IPS-NIHi11 (cell line): Measurements from ENCODE around the gene DDB1.
"Not testable (repeated sequence)": the region's sequence is repeated elsewhere in the genome, so short reads cannot be mapped to it uniquely, and the experiment has no call there.

Experiments used
- DNase-seq: peaks from one replicate; pipeline ENCODE4 v3.0.0; 2012; ENCODE audit warnings: mixed read lengths, low spot score

DDB1 gene

GRCh38 chr11:61268588-61269250 is 64.2 kb downstream of the DDB1 start:
- DNase-seq: no peak

GRCh38 chr11:61267437-61267841 is 65.5 kb downstream of the DDB1 start:
- no peak for DNase-seq

DNA sequence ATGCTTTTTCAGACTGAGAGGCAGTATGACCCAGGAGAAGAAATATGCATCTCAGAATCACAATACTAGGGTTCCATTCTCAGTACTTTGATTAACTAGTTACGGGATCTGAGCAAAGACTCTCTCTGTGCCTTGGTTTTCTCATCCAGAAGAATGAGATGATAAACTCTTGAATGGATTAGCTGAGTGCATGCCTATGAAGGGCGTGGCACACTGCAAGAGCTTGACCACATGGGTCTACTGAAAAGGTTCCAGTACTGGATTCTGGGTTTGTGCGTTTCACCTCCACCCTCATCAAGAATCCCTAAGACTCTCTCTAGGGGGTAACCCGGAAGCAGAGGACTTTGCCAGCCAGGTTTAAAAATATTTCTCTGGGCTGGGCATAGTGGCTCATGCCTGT is 66.3 kb downstream of the DDB1 start:
- DNase-seq: no peak

DNA sequence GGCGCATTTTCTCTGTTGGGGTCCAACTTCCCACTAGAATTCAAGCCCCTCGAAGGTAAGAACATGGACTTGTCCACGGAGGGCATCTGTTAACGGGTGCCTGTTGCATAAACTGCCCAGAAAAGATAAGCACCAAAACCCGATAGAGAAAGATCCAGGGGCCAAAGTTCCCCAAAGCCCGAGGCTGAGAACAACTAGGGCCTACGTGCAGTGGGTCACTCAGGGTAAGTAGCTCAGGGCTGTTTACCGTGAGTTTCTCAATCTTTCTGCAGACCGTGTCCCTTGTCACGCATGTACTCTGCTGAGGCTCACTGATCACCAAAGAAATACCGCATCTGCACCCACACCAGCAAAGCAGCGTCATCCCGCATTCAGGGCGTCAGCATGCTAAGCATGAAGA is 67.5 kb downstream of the DDB1 start:
- no peak for DNase-seq

GRCh38 chr11:61264795-61265194 is 68.1 kb downstream of the DDB1 start:
- DNase-seq: no peak

DNA sequence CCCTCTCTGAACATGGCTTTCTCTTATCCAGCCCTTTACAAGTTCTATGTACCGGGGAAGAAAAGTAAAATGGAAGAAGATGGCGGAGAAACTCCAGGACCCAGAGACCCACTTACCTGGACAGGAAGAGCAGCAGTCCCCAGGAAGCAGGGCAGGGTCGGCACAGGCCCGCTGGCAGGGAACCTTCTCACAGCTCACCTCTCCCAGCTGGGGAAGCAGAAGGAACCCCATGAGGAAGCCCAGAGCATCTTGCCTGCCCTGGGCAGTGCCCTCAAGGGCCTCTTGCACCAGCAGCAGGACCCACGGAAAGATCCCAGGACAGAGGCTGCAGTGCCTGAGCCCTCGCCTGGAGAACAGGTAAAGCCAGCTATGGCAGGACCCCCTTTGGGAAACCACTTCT is 68.5 kb downstream of the DDB1 start:
- DNase-seq: no peak

DNA sequence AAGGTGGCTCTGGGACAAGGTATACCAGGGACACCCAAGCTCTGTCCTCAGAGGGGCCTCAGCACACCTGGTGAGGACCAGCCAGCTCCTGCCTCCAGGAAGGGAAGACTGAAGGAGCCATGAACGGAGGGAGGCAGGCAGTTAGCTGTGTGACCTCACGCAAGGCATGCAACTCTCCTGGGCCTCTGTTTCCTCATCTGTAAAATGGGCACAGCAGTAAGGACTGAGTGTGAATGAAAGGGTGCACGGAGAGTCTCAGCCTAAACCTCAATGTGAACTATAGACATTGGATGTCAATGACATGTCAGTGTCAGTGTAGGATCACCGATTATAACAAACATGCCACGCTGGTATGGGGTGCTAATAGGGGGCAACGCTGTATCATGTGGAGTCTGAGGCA is 73.5 kb downstream of the DDB1 start:
- DNase-seq: no peak

DNA sequence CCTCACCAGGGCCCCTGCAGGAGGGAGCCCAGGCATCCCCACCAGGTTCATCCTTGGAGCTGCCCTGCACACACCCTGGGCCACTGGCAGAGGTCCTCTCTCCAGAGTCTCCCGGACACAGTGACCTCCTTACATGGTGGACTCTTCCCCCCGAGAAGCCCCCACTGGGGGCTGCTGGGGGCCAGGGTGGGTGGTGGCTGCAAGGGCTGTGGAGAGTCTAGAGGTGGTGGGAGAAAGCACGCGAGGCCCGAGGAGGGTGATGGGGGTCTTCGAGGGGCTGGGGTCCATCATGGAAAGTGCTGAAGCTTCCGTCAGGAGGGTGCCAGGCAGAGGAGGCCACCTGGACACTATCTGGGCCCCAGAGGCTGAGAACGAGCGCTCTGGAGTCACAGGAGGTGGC is 74.4 kb downstream of the DDB1 start:
- DNase-seq: no peak

DNA sequence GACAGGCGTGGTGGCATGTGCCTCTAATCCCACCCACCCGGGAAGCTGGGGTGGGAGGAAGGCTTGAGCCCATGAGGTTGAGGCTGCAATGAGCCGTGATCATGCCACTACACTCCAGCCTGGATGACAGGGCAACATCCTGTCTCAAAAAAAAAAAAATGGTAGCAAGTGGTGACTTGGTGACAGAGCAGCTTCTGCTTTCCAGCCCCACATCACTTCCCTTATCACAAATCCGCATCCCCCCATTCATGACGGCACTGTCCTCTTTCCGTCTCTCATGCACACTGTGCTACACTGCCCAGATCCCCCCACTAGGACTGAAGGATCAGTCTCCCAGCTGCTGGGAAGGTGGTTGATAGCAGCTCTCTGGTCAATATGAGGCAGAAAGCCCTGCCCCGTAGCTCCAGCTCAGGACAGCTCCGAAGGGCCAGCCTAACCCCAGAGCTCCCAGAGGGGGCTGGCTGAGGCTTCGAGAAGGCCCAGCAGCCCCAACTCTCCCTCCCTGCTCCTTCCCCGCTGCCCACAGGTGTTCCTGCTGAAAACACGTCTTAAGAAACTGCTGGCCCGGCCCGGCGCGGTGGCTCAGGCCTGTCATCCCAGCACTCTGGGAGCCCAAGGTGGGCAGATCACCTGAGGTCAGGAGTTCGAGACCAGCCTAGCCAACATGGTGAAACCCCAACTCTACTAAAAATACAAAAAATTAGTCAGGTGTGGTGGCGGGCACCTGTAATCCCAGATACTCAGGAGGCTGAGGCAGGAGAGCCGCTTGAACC is 76.0 kb downstream of the DDB1 start:
- DNase-seq: no peak

GRCh38 chr11:61254403-61255025 is 78.4 kb downstream of the DDB1 start:
- DNase-seq: peak; percentile 93

DNA sequence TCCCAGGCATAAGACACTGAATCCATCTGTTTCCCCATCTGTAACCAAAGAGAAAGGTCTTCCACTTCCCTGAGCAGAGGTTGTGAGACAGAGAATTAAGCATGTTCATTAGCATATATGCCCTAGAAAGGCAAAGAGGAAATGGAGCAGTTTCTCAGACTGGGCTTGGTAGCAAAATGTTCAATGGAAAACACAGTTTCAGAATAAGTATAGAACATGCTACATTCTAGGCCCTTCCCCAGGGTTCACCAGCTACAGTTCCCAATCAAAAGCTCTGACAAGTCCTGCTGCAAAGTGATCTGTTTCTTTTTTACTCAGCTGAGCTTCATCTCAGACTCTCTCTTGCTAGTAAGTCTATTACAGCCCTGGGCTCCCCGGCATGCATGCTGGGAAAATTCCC is 80.6 kb downstream of the DDB1 start:
- DNase-seq: not testable (repeated sequence)

GRCh38 chr11:61250796-61251765 is 81.8 kb downstream of the DDB1 start:
- not testable (repeated sequence) for DNase-seq
